Brain microvascular endothelial cell (primary cell): ENCODE data around the gene PROX1.

Experiments used
- DNase-seq: peaks from one replicate; pipeline ENCODE4 v3.0.0-alpha.2; 2020
- H3K27ac ChIP-seq: fragments of 250-450 bp; sonication (Bioruptor Pico); 2 replicates; pipeline ENCODE4 v1.5.1; 2020; ENCODE audit warnings: mild to moderate bottlenecking, moderate library complexity
- H3K27me3 ChIP-seq: fragments of 250-450 bp; sonication (Bioruptor Pico); replicated peaks from 2 replicates; pipeline ENCODE4 v1.5.1; 2020; ENCODE audit warnings: mild to moderate bottlenecking
- H3K36me3 ChIP-seq: fragments of 250-450 bp; sonication (Bioruptor Pico); replicated peaks from 2 replicates; pipeline ENCODE4 v1.5.1; 2020; ENCODE audit warnings: mild to moderate bottlenecking
- H3K4me3 ChIP-seq: 2 replicates; pipeline ENCODE4 v1.5.1; 2011; ENCODE audit warnings: low read depth, mild to moderate bottlenecking, control low read depth, low read length, moderate library complexity
- in situ Hi-C: cut with HindIII; loops from 2 replicates; pipeline ENCODE4 v1.10.0; 2017; ENCODE audit warnings: low sequenced_read_pairs, low pct_ligation_motif_present
- TF ChIP-seq, protein P1 (sequence below): IDR thresholded peaks from 2 replicates; pipeline ENCODE4 v1.5.1; 2011; ENCODE audit warnings: low read depth, mild to moderate bottlenecking, moderate library complexity, low read length, control low read depth, inconsistent platforms; ENCODE audit errors: missing control alignments

The PROX1 gene

DNA sequence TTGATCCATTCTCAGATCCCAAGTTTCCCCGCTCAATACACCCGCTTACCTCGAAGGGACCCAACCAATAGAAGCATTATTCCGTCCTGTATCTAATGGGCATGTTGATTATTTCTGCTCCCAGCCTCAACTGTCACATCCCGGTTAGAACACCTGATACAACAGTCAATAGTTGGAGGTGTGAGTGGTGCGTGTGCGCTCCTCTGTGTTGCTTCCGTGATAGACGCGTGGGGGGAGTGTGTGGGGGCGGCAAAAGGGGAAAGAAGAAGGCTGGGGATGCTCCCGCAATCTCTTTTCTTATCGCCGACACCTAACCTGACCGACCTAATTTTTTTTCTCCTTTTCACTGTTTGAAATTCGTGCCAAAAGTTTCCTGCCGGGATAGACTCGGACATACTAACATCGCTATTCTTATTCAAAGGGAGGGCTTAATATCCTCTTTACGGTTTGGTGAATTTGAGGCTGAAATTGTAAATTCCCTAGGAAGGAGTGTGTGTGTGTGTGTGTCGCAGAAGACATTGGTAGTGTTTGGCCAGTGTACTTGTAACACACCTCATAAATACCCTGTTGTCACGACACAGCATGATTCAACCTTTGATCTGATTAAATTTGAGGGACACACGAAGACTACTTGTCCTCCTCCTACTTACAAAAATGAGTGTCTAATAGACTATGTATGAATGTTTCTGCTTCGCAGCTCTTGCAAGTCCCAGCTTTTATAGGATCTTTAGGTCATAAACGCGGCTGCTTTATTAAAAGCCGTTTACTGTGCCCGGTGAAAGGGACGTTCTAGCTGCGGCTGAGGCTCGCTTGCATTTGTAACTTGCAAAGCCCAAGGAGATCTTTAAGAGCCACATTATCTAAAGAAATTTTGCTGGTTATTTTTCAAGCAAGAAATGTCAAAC, 1.5 kb upstream of the PROX1 start:
- no peak overlapping the region for H3K4me3 ChIP-seq
- TF ChIP-seq, protein P1, sequence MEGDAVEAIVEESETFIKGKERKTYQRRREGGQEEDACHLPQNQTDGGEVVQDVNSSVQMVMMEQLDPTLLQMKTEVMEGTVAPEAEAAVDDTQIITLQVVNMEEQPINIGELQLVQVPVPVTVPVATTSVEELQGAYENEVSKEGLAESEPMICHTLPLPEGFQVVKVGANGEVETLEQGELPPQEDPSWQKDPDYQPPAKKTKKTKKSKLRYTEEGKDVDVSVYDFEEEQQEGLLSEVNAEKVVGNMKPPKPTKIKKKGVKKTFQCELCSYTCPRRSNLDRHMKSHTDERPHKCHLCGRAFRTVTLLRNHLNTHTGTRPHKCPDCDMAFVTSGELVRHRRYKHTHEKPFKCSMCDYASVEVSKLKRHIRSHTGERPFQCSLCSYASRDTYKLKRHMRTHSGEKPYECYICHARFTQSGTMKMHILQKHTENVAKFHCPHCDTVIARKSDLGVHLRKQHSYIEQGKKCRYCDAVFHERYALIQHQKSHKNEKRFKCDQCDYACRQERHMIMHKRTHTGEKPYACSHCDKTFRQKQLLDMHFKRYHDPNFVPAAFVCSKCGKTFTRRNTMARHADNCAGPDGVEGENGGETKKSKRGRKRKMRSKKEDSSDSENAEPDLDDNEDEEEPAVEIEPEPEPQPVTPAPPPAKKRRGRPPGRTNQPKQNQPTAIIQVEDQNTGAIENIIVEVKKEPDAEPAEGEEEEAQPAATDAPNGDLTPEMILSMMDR, result no peak
- in situ Hi-C loops, result no loop called here

DNA sequence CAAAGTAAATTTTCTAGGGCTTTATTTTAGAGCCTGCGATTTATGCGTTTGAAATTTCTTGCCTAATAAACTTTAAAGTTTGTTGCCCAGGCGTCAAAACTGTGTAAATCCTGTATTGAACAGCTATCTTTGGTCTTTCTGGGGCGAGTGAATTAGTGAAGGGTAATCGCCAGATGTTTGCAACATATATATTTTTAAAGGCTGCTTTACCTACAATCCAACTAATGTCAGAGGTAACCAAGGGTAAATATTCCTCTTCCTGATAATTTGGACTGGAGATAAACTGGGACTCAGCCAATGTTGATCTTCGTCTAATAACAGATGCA, 885 bp upstream of the PROX1 start:
- Histone ChIP-seq H3K36me3 (no peaks in the 10 kb centered on the region), H3K4me3 (no peak overlapping the region), H3K27ac (no peak overlapping the region), H3K27me3 (peaks cover 65% of the 10 kb centered on the region)
- DNase-seq, result no peak
- TF ChIP-seq, protein P1, result no peak
- in situ Hi-C loops, result no loop called here

More for the DNA sequence above, 1.5 kb upstream of the PROX1 start:
- no peak for DNase-seq
- peaks cover 71% of the 10 kb centered on the region for H3K27me3 ChIP-seq
- no peaks in the 10 kb centered on the region for H3K36me3 ChIP-seq
- H3K27ac ChIP-seq, result no peak overlapping the region

DNA sequence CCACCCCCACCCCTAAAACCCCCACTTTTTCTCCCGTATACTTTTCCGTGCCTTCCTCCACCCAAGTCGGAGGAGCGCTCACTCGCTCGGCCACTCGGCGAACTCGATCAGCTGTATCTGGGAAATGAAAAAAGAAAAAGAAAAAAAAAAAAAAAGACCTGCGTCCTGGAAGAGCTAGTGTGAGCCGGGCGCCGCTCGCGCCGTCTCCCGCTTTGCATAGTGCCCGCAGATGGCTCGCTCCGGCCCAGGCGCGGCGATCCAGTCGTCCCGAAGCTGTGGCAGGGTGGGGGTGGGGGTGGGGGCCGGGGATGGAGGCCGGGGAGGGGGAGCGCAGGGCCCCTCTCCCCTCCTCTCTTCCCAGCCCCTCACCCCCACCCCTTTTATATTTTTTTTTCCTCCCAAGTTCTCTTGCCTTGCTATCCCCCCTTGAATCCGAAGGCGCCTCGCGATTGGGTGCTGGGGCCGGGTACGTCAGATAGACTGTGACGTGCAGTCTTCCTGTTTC, 299 bp upstream of the PROX1 start:
- no peak for DNase-seq

DNA sequence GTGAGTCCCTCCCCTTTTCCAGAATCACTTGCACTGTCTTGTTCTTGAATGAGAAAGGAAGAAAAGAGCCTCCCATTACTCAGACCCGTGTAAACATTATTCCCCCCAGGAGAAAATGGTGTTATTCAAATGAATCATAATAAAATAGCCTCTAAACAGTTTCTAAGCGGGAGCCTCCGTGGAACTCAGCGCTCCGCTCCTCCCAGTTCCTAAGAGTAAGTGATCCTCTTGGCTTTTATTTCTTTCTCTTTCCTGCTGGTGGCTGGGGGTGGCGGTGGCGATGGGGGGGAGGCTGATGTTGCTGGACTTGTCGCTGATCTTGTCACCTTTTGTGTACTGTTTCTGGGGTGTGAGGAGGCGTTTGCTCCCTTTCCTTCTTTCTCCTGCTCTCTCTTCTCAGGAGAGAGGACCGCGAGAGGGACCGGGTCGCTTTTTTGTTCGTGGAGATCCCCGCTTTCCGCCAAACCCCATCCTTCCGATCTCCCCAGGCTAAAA, 781 bp downstream of the PROX1 start:
- DNase-seq, result no peak
- Histone ChIP-seq H3K36me3 (no peaks in the 10 kb centered on the region), H3K4me3 (peak overlapping the region; percentile 61), H3K27ac (no peak overlapping the region), H3K27me3 (peaks cover 49% of the 10 kb centered on the region)
- in situ Hi-C loops, result no loop called here
- TF ChIP-seq, protein P1, result no peak

More for the DNA sequence above, 299 bp upstream of the PROX1 start:
- no peak overlapping the region for H3K27ac ChIP-seq
- H3K27me3 ChIP-seq, result peaks cover 59% of the 10 kb centered on the region
- no peaks in the 10 kb centered on the region for H3K36me3 ChIP-seq
- in situ Hi-C loops, result no loop called here
- TF ChIP-seq, protein P1, result no peak
- peak overlapping the region; percentile 61 for H3K4me3 ChIP-seq

DNA sequence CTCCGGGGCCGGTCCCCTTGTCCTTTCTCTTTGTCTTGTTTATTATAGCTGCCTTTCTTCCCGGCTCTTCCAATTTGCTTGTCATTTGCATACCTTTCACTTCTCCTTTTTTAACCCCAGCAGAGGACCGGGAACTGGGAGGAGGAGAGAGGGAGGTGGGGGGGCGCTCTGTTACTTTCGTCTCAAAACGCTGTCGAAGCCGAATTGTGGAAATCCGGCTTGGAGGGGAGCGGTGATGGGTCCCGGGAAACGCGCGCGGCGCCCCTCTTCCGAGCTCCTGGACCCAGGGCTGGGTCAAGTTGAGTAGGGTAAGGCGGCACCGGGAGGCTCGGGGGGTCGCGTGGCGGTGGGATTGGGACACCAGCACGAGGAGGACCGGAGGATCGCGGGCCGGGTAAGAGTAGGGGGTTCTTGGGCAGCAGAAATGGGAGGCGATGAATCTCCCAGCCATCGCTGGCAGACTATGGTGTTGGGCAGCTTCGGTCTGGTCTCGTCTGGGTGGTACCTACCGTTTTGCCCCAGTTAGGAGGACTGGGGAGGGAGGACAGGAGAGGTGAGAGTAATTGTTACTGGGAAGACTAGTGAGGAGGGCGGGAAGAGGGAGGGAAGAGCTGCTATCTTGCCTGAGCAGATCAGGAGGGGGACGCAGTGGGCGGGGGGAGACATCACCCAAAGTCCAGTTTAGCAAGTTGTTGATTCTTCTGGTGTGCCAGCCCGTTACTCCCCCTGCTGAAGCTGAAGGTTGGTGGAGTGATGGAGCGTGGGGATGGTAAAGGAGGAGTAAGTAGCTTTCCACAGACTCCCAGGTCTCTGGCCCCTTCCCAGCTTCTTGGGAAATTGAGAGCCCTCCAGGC, 1.5 kb downstream of the PROX1 start:
- no peak for DNase-seq
- H3K4me3 ChIP-seq, result peak overlapping the region; percentile 61
- H3K27me3 ChIP-seq, result peaks cover 42% of the 10 kb centered on the region
- TF ChIP-seq, protein P1, result no peak
- no peaks in the 10 kb centered on the region for H3K36me3 ChIP-seq
- in situ Hi-C loops, result no loop called here
- no peak overlapping the region for H3K27ac ChIP-seq
